ENCODE data around the gene SMS.
"Not testable (repeated sequence)": the region's sequence is repeated elsewhere in the genome, so short reads cannot be mapped to it uniquely, and the experiment has no call there.

SMS gene

GRCh38 chrX:21943460-21944135 is 3.1 kb downstream of the SMS start:
- DNase-seq (ENCODE audit: insufficient read length, low spot score) = no peak
- no peak for TF ChIP-seq POLR2A (IDR thresholded peaks at IDR 0.05; ENCODE audit: low read depth, low read length)
- FAIRE-seq = no peak

- DNase-seq (ENCODE audit: insufficient read length, low spot score) = no peak
- no peak for TF ChIP-seq POLR2A (IDR thresholded peaks at IDR 0.05; ENCODE audit: low read depth, low read length)
- FAIRE-seq = no peak
Observed at GRCh38 chrX:21944136-21944615, 3.7 kb downstream of the SMS start.

GRCh38 chrX:21946925-21947641 is 6.6 kb downstream of the SMS start:
- TF ChIP-seq POLR2A (IDR thresholded peaks at IDR 0.05; ENCODE audit: low read depth, low read length) = no peak
- DNase-seq (ENCODE audit: insufficient read length, low spot score) = no peak
- no peak for FAIRE-seq

- no peak for TF ChIP-seq POLR2A (IDR thresholded peaks at IDR 0.05; ENCODE audit: low read depth, low read length)
- FAIRE-seq (no peak), DNase-seq (ENCODE audit: insufficient read length, low spot score) (no peak)
Observed at GRCh38 chrX:21947671-21948070, 7.2 kb downstream of the SMS start.

GRCh38 chrX:21948897-21949578 is 8.5 kb downstream of the SMS start:
- no peak for FAIRE-seq
- no peak for DNase-seq (ENCODE audit: insufficient read length, low spot score)
- no peak for TF ChIP-seq POLR2A (IDR thresholded peaks at IDR 0.05; ENCODE audit: low read depth, low read length)

GRCh38 chrX:21949689-21950088 is 9.2 kb downstream of the SMS start:
- FAIRE-seq (no peak), DNase-seq (ENCODE audit: insufficient read length, low spot score) (no peak)
- no peak for TF ChIP-seq POLR2A (IDR thresholded peaks at IDR 0.05; ENCODE audit: low read depth, low read length)

- not testable (repeated sequence) for FAIRE-seq; DNase-seq (ENCODE audit: insufficient read length, low spot score)
Observed at GRCh38 chrX:21950557-21950956, 10.0 kb downstream of the SMS start.

- no peak for FAIRE-seq
- DNase-seq (ENCODE audit: insufficient read length, low spot score) = no peak
Observed at GRCh38 chrX:21952624-21953023, 12.1 kb downstream of the SMS start.

GRCh38 chrX:21953195-21953830 is 12.8 kb downstream of the SMS start:
- FAIRE-seq; DNase-seq (ENCODE audit: insufficient read length, low spot score): not testable (repeated sequence)

More at GRCh38 chrX:21952624-21953023, 12.1 kb downstream of the SMS start:
- no peak for TF ChIP-seq POLR2A (IDR thresholded peaks at IDR 0.05; ENCODE audit: low read depth, low read length)

GRCh38 chrX:21955403-21956189 is 15.1 kb downstream of the SMS start:
- TF ChIP-seq POLR2A (IDR thresholded peaks at IDR 0.05; ENCODE audit: low read depth, low read length) = no peak
- no peak for FAIRE-seq
- no peak for DNase-seq (ENCODE audit: insufficient read length, low spot score)

GRCh38 chrX:21956783-21957182 is 16.3 kb downstream of the SMS start:
- TF ChIP-seq POLR2A (IDR thresholded peaks at IDR 0.05; ENCODE audit: low read depth, low read length) = no peak
- no peak for FAIRE-seq
- DNase-seq (ENCODE audit: insufficient read length, low spot score) = no peak

GRCh38 chrX:21958187-21958586 is 17.7 kb downstream of the SMS start:
- FAIRE-seq = no peak
- DNase-seq (ENCODE audit: insufficient read length, low spot score) = no peak

GRCh38 chrX:21958916-21959315 is 18.4 kb downstream of the SMS start:
- FAIRE-seq (no peak), DNase-seq (ENCODE audit: insufficient read length, low spot score) (no peak)
- no peak for TF ChIP-seq POLR2A (IDR thresholded peaks at IDR 0.05; ENCODE audit: low read depth, low read length)

More at GRCh38 chrX:21958187-21958586, 17.7 kb downstream of the SMS start:
- no peak for TF ChIP-seq POLR2A (IDR thresholded peaks at IDR 0.05; ENCODE audit: low read depth, low read length)

All from H54 (cell line).